T47D (cell line): ENCODE data around the gene TRPM5.

Source experiments
- DNase-seq, 2 experiments: peaks; one replicate each; pipeline versions ENCODE4 v3.0.0 to v3.0.0-alpha.2; 2011 to 2012; ENCODE audit warnings: low read depth in 1 of 2, low spot score in 1 of 2
- JUND ChIP-seq: IDR thresholded peaks from 2 replicates; pipeline ENCODE4 v1.6.1; 2012; ENCODE audit warnings: low read depth
- in situ Hi-C: cut with HindIII; loops from 2 replicates; pipeline ENCODE4 v1.10.0; 2016; ENCODE audit warnings: low sequenced_read_pairs, low pct_unique_long_range_greater_than_20kb

TRPM5 gene

GRCh38 chr11:2395856-2396255 is 48.5 kb downstream of the TRPM5 start:
- no peak for TF ChIP-seq JUND
- in situ Hi-C loops, result no loop called here
- no peak for DNase-seq

- no peak for DNase-seq
- in situ Hi-C loops, result no loop called here
- TF ChIP-seq JUND, result no peak
These were observed 49.0 kb downstream of the TRPM5 start for GRCh38 chr11:2395211-2395730.

DNA sequence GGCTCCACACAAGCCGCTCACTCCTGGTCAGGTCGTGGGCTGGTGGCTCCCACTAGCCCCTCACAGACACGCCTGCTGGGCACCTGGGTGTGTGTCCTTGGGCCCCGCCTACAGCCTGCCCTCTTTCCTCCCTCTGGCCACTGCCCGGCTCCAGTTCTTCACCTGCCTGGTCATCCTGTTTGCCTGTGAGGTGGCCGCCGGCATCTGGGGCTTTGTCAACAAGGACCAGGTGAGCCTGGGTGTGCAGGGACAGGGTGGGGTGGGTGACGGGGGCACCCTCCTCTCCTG is 49.6 kb downstream of the TRPM5 start:
- DNase-seq, result no peak
- TF ChIP-seq JUND, result no peak
- in situ Hi-C loops, result no loop called here
